H1 (cell line): ENCODE measurements around the gene DRGX. TPM values are rescaled to one million over a fixed set of nuclear protein-coding genes. Genes with fewer than 3 reads are reported as not detected.

Experiments used
- CTCF ChIA-PET: fragments of 300-600 bp; sonication (Branson Sonifier 250); formaldehyde crosslinking; loops from one replicate; lab custom pipeline; 2021; ENCODE audit not compliant: partially characterized antibody; lab: Charles Lee
- POLR2A ChIA-PET: fragments of 300-600 bp; sonication (Branson Sonifier 250); formaldehyde crosslinking; loops from one replicate; lab custom pipeline; 2021; ENCODE audit warnings: inconsistent platforms; ENCODE audit not compliant: partially characterized antibody; lab: Charles Lee
- DNase-seq, 2 experiments: peaks; one replicate each; pipeline versions ENCODE4 v3.0.0 to v3.0.0-alpha.2; 2010 to 2022; ENCODE audit warnings: low spot score in 2 of 2, low read depth in 1 of 2, mixed read lengths in 1 of 2
- FAIRE-seq: peaks from 2 replicates; lab custom pipeline; 2011; peaks lifted over from hg19 to GRCh38; lab: Jason Lieb, UNC
- H2AFZ ChIP-seq: 2 replicates; pipeline ENCODE4 v1.8.1; 2012; ENCODE audit warnings: low read length, inconsistent platforms
- H2AK5ac ChIP-seq: 2 replicates; pipeline ENCODE4 v1.6.1; 2013; ENCODE audit warnings: low read depth, low read length
- H2BK120ac ChIP-seq: replicated peaks from 2 replicates; pipeline ENCODE3; 2013; ENCODE audit warnings: low read depth, low read length, inconsistent platforms
- H2BK12ac ChIP-seq: 2 replicates; pipeline ENCODE4 v1.6.1; 2013; ENCODE audit warnings: low read depth, low read length
- H2BK15ac ChIP-seq: 2 replicates; pipeline ENCODE4 v1.6.1; 2013; ENCODE audit warnings: low read length
- H2BK20ac ChIP-seq: 2 replicates; pipeline ENCODE4 v1.6.1; 2013; ENCODE audit warnings: low read length
- H2BK5ac ChIP-seq: 2 replicates; pipeline ENCODE4 v1.6.1; 2013; ENCODE audit warnings: low read depth, low read length
- H3K14ac ChIP-seq: 2 replicates; pipeline ENCODE4 v1.6.1; 2013; ENCODE audit warnings: inconsistent platforms; ENCODE audit not compliant: insufficient read length
- H3K18ac ChIP-seq: 2 replicates; pipeline ENCODE4 v1.6.1; 2013; ENCODE audit warnings: low read length; ENCODE audit errors: extremely low read depth
- H3K23ac ChIP-seq: 2 replicates; pipeline ENCODE4 v1.6.1; 2013; ENCODE audit warnings: inconsistent platforms; ENCODE audit not compliant: insufficient read length
- H3K23me2 ChIP-seq: 2 replicates; pipeline ENCODE4 v1.6.1; 2013; ENCODE audit warnings: low read depth, low read length
- H3K27ac ChIP-seq: 2 replicates; pipeline ENCODE4 v1.6.1; 2011; ENCODE audit warnings: low read depth, low read length, inconsistent platforms
- H3K27me3 ChIP-seq, 4 experiments: replicated peaks in 1 of 4; 1 replicate in 1 of 4; 2 replicates in 3 of 4; pipeline versions ENCODE4 v1.6.1 to v1.8.1; 2011 to 2013; ENCODE audit warnings: low read length in 3 of 4, mild to moderate bottlenecking in 3 of 4, inconsistent platforms in 2 of 4, mixed read lengths in 2 of 4, moderate library complexity in 1 of 4; ENCODE audit not compliant: control insufficient read depth in 3 of 4, insufficient read depth in 3 of 4; ENCODE audit errors: extremely low read depth in 1 of 4
- H3K36me3 ChIP-seq, 4 experiments: 2 replicates each; pipeline versions ENCODE4 v1.6.1 to v1.8.1; 2011 to 2013; ENCODE audit warnings: mild to moderate bottlenecking in 4 of 4, low read length in 3 of 4, moderate library complexity in 2 of 4, control low read depth in 1 of 4, inconsistent platforms in 1 of 4; ENCODE audit not compliant: insufficient read depth in 4 of 4, control insufficient read depth in 2 of 4
- H3K4ac ChIP-seq: replicated peaks from 2 replicates; pipeline ENCODE3; 2013; ENCODE audit warnings: low read length, low read depth, mixed read lengths, inconsistent platforms; ENCODE audit not compliant: insufficient read length
- H3K4me1 ChIP-seq, 4 experiments: replicated peaks in 1 of 4; 1 replicate in 1 of 4; 2 replicates in 3 of 4; pipeline versions ENCODE4 v1.6.1 to v1.8.1; 2011 to 2013; ENCODE audit warnings: low read length in 3 of 4, inconsistent platforms in 2 of 4, mixed read lengths in 1 of 4; ENCODE audit not compliant: insufficient read depth in 4 of 4, control insufficient read depth in 3 of 4
- H3K4me2 ChIP-seq, 2 experiments: 2 replicates each; pipeline versions ENCODE4 v1.6.1 to v1.8.1; 2011 to 2013; ENCODE audit warnings: low read depth in 2 of 2, low read length in 2 of 2, control low read depth in 1 of 2, inconsistent platforms in 1 of 2, mild to moderate bottlenecking in 1 of 2; ENCODE audit not compliant: insufficient read depth in 1 of 2
- H3K4me3 ChIP-seq, 4 experiments: fragments of 200-600, 300-600 bp in 1 of 4; sonication (generic), shearing (Covaris generic), sonication (Bioruptor Twin) in 1 of 4; 2 replicates each; pipeline versions ENCODE4 v1.5.1 to v1.8.1; 2011 to 2016; ENCODE audit warnings: low read length in 4 of 4, low read depth in 3 of 4, control low read depth in 2 of 4, inconsistent platforms in 2 of 4, mild to moderate bottlenecking in 2 of 4, mixed read lengths in 1 of 4, moderate library complexity in 1 of 4; ENCODE audit not compliant: insufficient read depth in 2 of 4; ENCODE audit errors: extremely low read depth in 1 of 4
- H3K56ac ChIP-seq: replicated peaks from 2 replicates; pipeline ENCODE3; 2013; ENCODE audit warnings: low read depth, mild to moderate bottlenecking, mixed read lengths, low read length, inconsistent platforms; ENCODE audit not compliant: insufficient read length
- H3K79me1 ChIP-seq: 2 replicates; pipeline ENCODE4 v1.6.1; 2013; ENCODE audit warnings: low read depth, low read length, control low read depth
- H3K79me2 ChIP-seq, 2 experiments: 2 replicates each; pipeline versions ENCODE4 v1.6.1 to v1.8.1; 2012 to 2013; ENCODE audit warnings: low read length in 2 of 2, mild to moderate bottlenecking in 2 of 2, inconsistent platforms in 1 of 2; ENCODE audit not compliant: insufficient read depth in 2 of 2, control insufficient read depth in 1 of 2
- H3K9ac ChIP-seq, 4 experiments: replicated peaks in 1 of 4; 1 replicate in 1 of 4; 2 replicates in 3 of 4; pipeline versions ENCODE4 v1.6.1 to v1.8.1; 2011 to 2013; ENCODE audit warnings: low read depth in 3 of 4, low read length in 3 of 4, control low read depth in 2 of 4, mild to moderate bottlenecking in 2 of 4, moderate library complexity in 2 of 4, inconsistent platforms in 1 of 4; ENCODE audit errors: extremely low read depth in 1 of 4
- H3K9me3 ChIP-seq, 2 experiments: 2 replicates each; pipeline versions ENCODE4 v1.6.1 to v1.8.1; 2012 to 2013; ENCODE audit warnings: mild to moderate bottlenecking in 2 of 2, moderate library complexity in 2 of 2, control low read depth in 1 of 2, inconsistent platforms in 1 of 2, low read depth in 1 of 2, low read length in 1 of 2, mixed read lengths in 1 of 2; ENCODE audit not compliant: insufficient read depth in 2 of 2
- H4K20me1 ChIP-seq, 2 experiments: replicated peaks in 1 of 2; 2 replicates each; pipeline versions ENCODE3 to v1.8.1; 2011 to 2013; ENCODE audit warnings: inconsistent platforms in 2 of 2, low read length in 2 of 2, mild to moderate bottlenecking in 1 of 2; ENCODE audit not compliant: insufficient read depth in 2 of 2, control insufficient read depth in 1 of 2
- H4K5ac ChIP-seq: 2 replicates; pipeline ENCODE4 v1.6.1; 2013; ENCODE audit warnings: low read length, low read depth, mixed read lengths, inconsistent platforms; ENCODE audit not compliant: insufficient read length
- H4K8ac ChIP-seq: 2 replicates; pipeline ENCODE4 v1.8.0; 2013; ENCODE audit warnings: mild to moderate bottlenecking, moderate library complexity, low read length, inconsistent platforms; ENCODE audit not compliant: insufficient read depth; ENCODE audit errors: extremely low read depth
- H4K91ac ChIP-seq: replicated peaks from 2 replicates; pipeline ENCODE3; 2013; ENCODE audit warnings: low read length, mixed read lengths, inconsistent platforms; ENCODE audit not compliant: insufficient read length
- CBX8 ChIP-seq: fragments of 300-800, 300-1000 bp; sonication (generic); IDR thresholded peaks from 2 replicates; pipeline ENCODE4 v1.7.1; 2016; ENCODE audit warnings: low read depth, low read length, borderline replicate concordance
- GABPA ChIP-seq: IDR thresholded peaks from 2 replicates; pipeline ENCODE4 v1.6.1; 2011; ENCODE audit warnings: mild to moderate bottlenecking, low read length, moderate library complexity, borderline replicate concordance; ENCODE audit not compliant: insufficient read depth
- JUN ChIP-seq: IDR thresholded peaks from 2 replicates; pipeline ENCODE4 v1.6.1; 2011; ENCODE audit warnings: low read depth, mild to moderate bottlenecking, improper control_type of control experiment, low read length
- JUND ChIP-seq: IDR thresholded peaks from 2 replicates; pipeline ENCODE4 v1.6.1; 2011; ENCODE audit warnings: mild to moderate bottlenecking, improper control_type of control experiment, low read length
- KDM1A ChIP-seq: fragments of 200-600, 300-600 bp; sonication (generic); IDR thresholded peaks from 2 replicates; pipeline ENCODE4 v1.7.1; 2016; ENCODE audit warnings: mild to moderate bottlenecking, low read length, borderline replicate concordance
- KDM5A ChIP-seq: fragments of 200-600 bp; IDR thresholded peaks from 2 replicates; pipeline ENCODE4 v1.7.1; 2012; ENCODE audit warnings: mild to moderate bottlenecking, low read length, inconsistent platforms, mixed read lengths
- RFX5 ChIP-seq: IDR thresholded peaks from 2 replicates; pipeline ENCODE4 v1.6.1; 2011; ENCODE audit warnings: low read depth, low read length, improper control_type of control experiment, borderline replicate concordance
- RXRA ChIP-seq: IDR thresholded peaks from 2 replicates; pipeline ENCODE4 v1.6.1; 2011; ENCODE audit warnings: low read depth, mild to moderate bottlenecking, low read length, moderate library complexity; ENCODE audit not compliant: insufficient read depth
- SIX5 ChIP-seq: IDR thresholded peaks from 2 replicates; pipeline ENCODE4 v1.6.1; 2011; ENCODE audit warnings: mild to moderate bottlenecking, low read depth, low read length
- SP1 ChIP-seq: IDR thresholded peaks from 2 replicates; pipeline ENCODE4 v1.6.1; 2011; ENCODE audit warnings: low read depth, low read length
- WGBS, 2 experiments: shearing (Covaris generic) in 1 of 2; methylation state at CpG; one replicate each; pipeline versions ENCODE4 v1.1.6 to v1.1.7; 2013 to 2015; ENCODE audit warnings: low lambda C conversion rate in 2 of 2, mixed read lengths in 2 of 2, inconsistent platforms in 1 of 2, low coverage in 1 of 2, missing lambda C conversion rate in 1 of 2; ENCODE audit not compliant: insufficient replicate concordance in 2 of 2, insufficient coverage in 1 of 2, insufficient read length in 1 of 2; ENCODE audit errors: extremely low coverage in 1 of 2, missing lambda C conversion rate in 1 of 2; 5-methylcytosine and 5-hydroxymethylcytosine counted together
- polyA plus RNA-seq, 7 experiments: library from polyadenylated mRNA; depleted of rRNA in 3 of 7; stranded (reverse) in 5 of 7; unstranded in 2 of 7; fragments of >200 nt in 5 of 7; fragments of 200-250 nt in 2 of 7; gene quantifications; 1 replicate in 5 of 7; 2 replicates in 1 of 7; 4 replicates in 1 of 7; pipeline versions ENCODE4 v1.2.1 to v1.2.3, GENCODE V29; 2011 to 2013; ENCODE audit warnings: missing spikeins in 2 of 7, mixed read lengths in 2 of 7
- total RNA-seq: library from RNA; stranded (reverse); fragmentation: NEBNext Ultra II Directional; extraction: Animal tissue kit (Norgen Biotek cat#: 25700); gene quantifications from 2 replicates; pipeline ENCODE4 v1.2.1, GENCODE V29; 2021
- TF ChIP-seq, protein P1 (sequence below): IDR thresholded peaks from 2 replicates; pipeline ENCODE4 v1.6.1; 2011; ENCODE audit warnings: low read depth, mild to moderate bottlenecking, low read length; ENCODE audit not compliant: insufficient read depth
- TF ChIP-seq, protein P2 (sequence below), 3 experiments: IDR thresholded peaks; 1 replicate in 2 of 3; 2 replicates in 1 of 3; pipeline versions ENCODE4 v1.5.1 to v1.6.1; 2011; ENCODE audit warnings: low read length in 3 of 3, mild to moderate bottlenecking in 3 of 3, inconsistent platforms in 2 of 3, low read depth in 1 of 3, moderate library complexity in 1 of 3; ENCODE audit not compliant: insufficient read depth in 1 of 3; ENCODE audit errors: control extremely low read depth in 1 of 3

Gene DRGX
- total and polyA plus RNA-seq, 2 of the 8 experiments (the other 6 are each of a cell fraction or from before 2014, with no cell fraction given) = not detected

DNA sequence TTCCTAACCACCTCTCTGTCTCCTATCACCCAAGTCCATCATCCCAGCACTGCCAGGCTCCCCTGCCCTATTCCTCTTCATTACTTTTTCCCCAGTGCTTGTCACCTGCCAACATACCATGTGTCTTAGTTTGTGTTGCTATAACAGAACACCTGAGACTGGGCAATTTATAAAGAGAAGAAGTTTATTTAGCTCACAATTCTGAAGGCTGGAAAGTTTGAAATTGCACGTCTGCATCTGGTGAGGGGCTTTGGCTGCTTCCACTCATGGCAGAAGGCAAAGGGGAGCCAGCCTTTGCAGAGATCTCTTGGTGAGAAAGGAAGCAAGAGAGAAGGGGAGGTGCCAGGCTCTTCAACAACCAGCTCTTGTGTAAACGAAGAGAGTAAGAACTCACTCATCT, 47.3 kb downstream of the DRGX start:
- Histone ChIP-seq H3K36me3 (no peaks in the 10 kb centered on the region), H3K4me2 (no peak overlapping the region), H4K91ac (no peak overlapping the region), H3K4me1 (no peaks in the 10 kb centered on the region), H2BK20ac (no peak overlapping the region), H4K5ac (no peak overlapping the region), H3K9me3 (no peaks in the 10 kb centered on the region), H4K20me1 (no peaks in the 10 kb centered on the region), H4K8ac (no peak overlapping the region), H2BK120ac (no peak overlapping the region), H3K9ac (no peak overlapping the region), H3K23ac (no peak overlapping the region), H2BK15ac (no peak overlapping the region), H3K23me2 (no peaks in the 10 kb centered on the region), H3K79me1 (no peaks in the 10 kb centered on the region), H3K4me3 (no peak overlapping the region), H2AFZ (no peak overlapping the region), H2BK5ac (no peak overlapping the region), H3K27ac (no peak overlapping the region), H3K18ac (no peak overlapping the region), H3K79me2 (no peaks in the 10 kb centered on the region), H3K27me3 (no peaks in the 10 kb centered on the region), H3K56ac (no peak overlapping the region), H2AK5ac (no peak overlapping the region), H3K4ac (no peak overlapping the region), H2BK12ac (no peak overlapping the region), H3K14ac (no peak overlapping the region)
- FAIRE-seq (no peak), DNase-seq (no peak)
- 86% methylated on average over 2 of the region's 2 CpGs; no CpG with 5 or more reads in 1 of the 2 experiments for WGBS, 2 experiments
- POLR2A ChIA-PET = no interaction called here
- CTCF ChIA-PET = no interaction called here
- TF ChIP-seq KDM1A (no peak), KDM5A (no peak), RXRA (no peak), RFX5 (no peak), JUND (no peak), GABPA (no peak), SP1 (no peak), JUN (no peak), SIX5 (no peak), CBX8 (no peak)
- TF ChIP-seq, protein P1, sequence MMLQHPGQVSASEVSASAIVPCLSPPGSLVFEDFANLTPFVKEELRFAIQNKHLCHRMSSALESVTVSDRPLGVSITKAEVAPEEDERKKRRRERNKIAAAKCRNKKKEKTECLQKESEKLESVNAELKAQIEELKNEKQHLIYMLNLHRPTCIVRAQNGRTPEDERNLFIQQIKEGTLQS = no peak
- TF ChIP-seq, protein P2, sequence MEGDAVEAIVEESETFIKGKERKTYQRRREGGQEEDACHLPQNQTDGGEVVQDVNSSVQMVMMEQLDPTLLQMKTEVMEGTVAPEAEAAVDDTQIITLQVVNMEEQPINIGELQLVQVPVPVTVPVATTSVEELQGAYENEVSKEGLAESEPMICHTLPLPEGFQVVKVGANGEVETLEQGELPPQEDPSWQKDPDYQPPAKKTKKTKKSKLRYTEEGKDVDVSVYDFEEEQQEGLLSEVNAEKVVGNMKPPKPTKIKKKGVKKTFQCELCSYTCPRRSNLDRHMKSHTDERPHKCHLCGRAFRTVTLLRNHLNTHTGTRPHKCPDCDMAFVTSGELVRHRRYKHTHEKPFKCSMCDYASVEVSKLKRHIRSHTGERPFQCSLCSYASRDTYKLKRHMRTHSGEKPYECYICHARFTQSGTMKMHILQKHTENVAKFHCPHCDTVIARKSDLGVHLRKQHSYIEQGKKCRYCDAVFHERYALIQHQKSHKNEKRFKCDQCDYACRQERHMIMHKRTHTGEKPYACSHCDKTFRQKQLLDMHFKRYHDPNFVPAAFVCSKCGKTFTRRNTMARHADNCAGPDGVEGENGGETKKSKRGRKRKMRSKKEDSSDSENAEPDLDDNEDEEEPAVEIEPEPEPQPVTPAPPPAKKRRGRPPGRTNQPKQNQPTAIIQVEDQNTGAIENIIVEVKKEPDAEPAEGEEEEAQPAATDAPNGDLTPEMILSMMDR (IDR thresholded peaks at IDR 0.05; ENCODE audit: control extremely low read depth in 1 of 3, insufficient read depth in 1 of 3, low read depth in 1 of 3, low read length in 3 of 3) = no peak
